ENCODE results near the gene AUP1.
A peak's percentile ranks its signal among the peaks of the same experiment; 100 is the strongest.
"Not testable (repeated sequence)": the region's sequence is repeated elsewhere in the genome, so short reads cannot be mapped to it uniquely, and the experiment has no call there.

Gene AUP1

DNA sequence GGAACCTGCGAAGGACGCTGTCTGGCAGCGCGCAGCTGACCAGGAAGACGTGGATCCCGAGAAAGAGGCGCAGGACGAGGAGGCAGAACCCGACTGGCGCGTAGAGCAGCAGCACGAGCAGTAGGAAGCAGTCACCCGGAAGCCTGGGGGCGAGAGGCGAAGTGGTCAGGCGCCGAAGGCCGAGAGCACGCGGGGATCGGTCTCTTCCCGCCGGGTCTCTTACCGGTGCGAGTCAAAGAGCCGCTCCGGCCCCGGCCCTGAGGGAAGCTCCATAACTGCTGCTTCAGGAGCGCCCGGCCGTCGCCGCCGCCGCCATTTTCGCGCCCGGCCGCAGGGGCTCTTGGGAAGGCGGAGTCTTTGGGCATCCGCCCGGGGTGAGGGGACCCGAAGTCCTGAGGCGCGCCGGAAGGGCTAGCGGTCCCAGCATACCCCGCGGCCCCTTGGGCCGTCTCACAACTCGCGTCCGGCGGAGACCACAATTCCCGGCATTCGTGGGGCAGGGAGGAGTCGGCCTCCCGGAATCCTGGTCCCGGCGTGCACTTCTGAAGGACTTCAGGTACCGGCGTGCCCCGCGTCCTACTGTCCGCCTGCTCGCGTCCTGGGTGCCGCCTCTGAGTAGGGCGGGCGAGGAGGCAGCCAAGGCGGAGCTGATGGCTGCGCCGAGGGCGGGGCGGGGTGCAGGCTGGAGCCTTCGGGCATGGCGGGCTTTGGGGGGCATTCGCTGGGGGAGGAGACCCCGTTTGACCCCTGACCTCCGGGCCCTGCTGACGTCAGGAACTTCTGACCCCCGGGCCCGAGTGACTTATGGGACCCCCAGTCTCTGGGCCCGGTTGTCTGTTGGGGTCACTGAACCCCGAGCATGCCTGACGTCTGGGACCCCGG lies at the start of gene AUP1, which contains the start of gene HTRA2:
Gene AUP1 (minus strand): TSS at position 350 of the 882 bp plus-strand sequence. CDS start 77 bp downstream, at position 273.
Gene HTRA2 (plus strand): TSS at position 577 of the 882 bp plus-strand sequence. CDS start 74 bp downstream, at position 651.
- peak; percentile 81 to 85 for DNase-seq

GRCh38 chr2:74578408-74578807 lies 48.9 kb upstream of the AUP1 start:
- no peak for DNase-seq

DNA sequence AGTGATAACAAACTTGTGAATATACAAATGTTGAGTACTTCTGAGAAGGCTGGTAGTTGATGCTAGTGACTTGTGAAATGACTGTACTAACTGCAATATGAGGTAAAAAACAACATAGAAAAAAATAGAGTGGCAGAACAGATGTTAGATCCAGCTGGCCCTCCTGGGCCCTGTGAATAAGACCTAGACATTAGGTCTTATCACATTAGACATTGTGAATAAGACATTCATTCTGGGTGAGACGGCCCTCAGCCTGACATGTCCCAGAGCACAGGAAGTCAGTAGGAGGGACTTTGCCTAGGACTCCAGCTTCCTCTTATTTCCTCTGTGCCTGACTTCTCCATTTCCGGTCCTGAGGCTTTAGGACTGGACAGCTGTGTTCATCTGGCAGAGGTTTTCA lies 47.9 kb upstream of the AUP1 start:
- no peak for DNase-seq

DNA sequence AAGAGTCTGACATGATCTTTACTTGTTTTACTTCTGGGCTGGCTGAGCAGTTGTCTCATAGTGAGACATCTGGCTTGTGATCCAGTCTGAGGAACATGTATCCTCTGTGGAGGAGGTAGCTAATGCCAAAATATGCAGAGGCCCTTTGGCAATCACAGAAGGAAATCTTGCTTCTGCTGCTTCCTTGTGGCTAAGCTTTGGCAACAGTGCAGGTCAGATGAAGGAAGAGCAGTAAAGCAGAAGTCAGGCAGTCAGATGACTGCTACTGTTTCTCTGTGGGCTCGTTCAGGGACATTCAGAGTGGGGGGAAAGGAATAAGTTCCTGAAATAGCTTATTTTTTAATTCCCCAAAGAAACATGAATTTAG lies 47.3 kb upstream of the AUP1 start:
- DNase-seq, result no peak

- no peak for DNase-seq
Observed at GRCh38 chr2:74576211-74576862, 46.8 kb upstream of the AUP1 start.

DNA sequence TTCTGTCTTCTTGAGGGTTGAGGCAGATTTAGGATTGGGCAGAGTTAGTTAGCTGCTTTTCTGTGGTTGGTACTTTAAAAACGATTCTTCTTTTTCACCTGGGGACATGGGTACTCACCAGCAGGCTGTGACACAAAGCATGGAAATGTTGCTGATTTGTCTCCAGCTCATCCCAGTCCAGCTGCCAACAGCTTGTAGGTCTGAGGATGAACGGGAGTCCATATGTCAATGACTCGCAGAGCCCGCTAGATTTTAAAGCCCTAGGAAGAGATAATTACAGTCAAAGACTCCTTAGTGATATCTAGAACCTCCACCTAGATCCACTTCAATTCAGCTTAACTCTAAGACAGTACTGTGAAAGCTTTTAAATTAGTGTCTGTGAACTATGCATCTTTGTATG lies 45.8 kb upstream of the AUP1 start:
- DNase-seq, result no peak

DNA sequence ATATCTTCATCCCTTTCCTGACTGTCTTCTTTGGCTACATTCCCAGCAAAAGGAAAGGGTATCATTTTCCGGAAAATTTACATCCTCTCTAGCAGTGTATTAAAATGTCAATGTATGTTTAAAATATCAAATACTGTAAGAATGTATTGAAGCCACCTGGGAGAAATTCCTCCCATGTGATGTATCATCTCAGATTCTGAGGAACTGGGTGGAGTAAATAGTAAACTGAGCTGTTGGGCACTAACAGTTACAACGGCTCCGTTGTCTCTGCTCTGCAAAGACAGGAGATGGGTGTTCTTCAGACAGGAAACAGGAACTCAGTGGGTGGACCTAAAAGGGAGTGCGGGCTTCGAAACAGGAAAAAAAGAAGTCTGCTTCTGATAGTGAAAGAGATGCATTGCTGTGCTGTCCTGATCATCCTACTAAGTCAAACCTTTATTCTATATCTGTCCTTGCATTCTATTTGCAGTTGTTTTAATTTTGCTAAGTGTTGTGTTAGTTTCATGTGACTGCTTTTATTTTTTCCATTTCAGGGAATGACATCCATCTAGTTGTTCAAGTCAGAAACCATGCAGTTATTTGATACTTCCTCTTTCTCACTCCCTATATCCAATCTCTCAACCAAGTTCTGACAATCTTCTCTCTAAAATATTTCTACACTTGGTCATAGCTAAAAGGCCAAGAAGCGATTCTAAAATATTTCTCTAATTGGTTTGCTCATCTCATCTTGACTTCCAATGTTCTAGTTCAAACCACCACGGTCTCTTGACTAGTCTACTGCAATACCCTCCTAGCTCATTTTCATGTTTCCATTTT lies 44.4 kb upstream of the AUP1 start:
- no peak for DNase-seq

GRCh38 chr2:74572178-74572925 lies 42.8 kb upstream of the AUP1 start:
- DNase-seq, result no peak

- no peak for DNase-seq
Observed at GRCh38 chr2:74571058-74571457, 41.6 kb upstream of the AUP1 start.

- no peak for DNase-seq
Observed at GRCh38 chr2:74569686-74570085, 40.2 kb upstream of the AUP1 start.

GRCh38 chr2:74567881-74568280 lies 38.4 kb upstream of the AUP1 start:
- DNase-seq, result no peak

GRCh38 chr2:74566754-74567085 lies 37.2 kb upstream of the AUP1 start:
- DNase-seq, result no peak

- no peak for DNase-seq
Observed at GRCh38 chr2:74566076-74566753, 36.7 kb upstream of the AUP1 start.

DNA sequence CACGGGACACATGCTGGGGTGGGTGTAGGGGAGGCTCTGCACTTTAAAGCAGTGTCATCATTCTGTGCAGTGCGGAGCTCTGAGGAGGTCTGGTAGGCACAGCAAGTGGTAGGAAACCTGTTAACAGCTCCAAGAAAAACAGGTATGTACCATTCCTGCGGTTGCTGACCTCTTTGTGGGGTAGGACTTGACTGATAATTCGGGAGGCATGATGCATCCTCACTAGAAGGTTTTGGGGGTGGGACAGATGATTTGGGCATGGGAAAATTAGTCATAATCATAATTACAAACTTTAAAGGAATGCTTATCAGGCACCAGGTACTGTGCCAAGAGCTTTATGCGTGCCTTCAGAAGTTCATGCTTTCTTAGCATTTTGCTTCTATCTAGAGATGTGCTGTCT lies 34.7 kb upstream of the AUP1 start:
- no peak for DNase-seq

DNA sequence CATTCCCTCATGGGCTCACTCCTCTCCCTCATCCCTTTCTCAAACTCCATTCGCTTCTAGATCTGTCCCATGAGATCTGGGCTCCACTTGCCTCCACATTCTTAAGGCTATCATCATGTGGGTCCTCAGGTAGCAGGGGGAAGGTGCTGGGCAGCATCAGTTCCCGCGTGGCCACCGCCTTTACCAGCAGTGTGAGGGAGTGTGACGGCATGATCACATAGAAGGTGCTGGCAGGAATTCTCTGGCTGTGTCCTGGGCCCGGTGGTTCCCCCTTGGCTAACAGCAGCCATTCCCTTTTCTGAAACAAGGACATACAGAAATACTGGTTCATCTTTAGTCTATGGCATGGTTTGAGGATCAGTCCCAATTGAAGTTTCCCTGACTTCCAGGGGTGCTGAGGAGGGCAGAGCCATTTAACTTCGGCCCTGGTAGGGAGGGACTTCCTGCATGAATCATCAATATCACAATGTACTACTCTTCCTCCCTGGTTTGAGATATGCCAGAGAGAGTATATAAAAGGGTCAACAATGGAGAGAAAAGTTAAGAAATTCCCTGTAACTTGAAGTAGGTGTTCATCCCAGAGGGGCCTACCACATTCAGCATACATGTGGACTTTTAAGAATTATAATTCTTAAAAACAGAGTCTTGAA lies 32.7 kb upstream of the AUP1 start:
- DNase-seq, result no peak

- not testable (repeated sequence) for DNase-seq
Observed at GRCh38 chr2:74561022-74561421, 31.5 kb upstream of the AUP1 start.

GRCh38 chr2:74560591-74560990 lies 31.1 kb upstream of the AUP1 start:
- no peak for DNase-seq

DNA sequence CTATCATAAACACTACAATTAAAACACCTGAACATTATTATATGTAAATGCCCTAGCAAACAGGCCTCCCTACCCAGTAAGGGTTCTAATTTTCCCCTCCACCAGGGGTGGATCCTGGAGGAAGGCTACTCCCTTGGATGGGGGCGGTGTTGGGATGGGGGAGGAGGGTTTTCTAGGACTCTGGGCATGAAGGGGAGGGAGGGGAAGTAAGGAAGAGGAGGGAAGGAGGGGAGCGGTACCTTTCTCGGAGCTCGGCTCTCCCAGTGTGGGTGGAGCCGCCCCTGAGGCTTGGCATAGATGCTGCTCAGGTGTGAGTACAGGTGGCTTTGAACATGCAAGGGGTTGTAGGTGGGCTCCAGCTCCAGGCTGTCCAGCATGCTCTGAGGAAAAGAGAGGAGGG lies 30.4 kb upstream of the AUP1 start:
- DNase-seq, result no peak

DNA sequence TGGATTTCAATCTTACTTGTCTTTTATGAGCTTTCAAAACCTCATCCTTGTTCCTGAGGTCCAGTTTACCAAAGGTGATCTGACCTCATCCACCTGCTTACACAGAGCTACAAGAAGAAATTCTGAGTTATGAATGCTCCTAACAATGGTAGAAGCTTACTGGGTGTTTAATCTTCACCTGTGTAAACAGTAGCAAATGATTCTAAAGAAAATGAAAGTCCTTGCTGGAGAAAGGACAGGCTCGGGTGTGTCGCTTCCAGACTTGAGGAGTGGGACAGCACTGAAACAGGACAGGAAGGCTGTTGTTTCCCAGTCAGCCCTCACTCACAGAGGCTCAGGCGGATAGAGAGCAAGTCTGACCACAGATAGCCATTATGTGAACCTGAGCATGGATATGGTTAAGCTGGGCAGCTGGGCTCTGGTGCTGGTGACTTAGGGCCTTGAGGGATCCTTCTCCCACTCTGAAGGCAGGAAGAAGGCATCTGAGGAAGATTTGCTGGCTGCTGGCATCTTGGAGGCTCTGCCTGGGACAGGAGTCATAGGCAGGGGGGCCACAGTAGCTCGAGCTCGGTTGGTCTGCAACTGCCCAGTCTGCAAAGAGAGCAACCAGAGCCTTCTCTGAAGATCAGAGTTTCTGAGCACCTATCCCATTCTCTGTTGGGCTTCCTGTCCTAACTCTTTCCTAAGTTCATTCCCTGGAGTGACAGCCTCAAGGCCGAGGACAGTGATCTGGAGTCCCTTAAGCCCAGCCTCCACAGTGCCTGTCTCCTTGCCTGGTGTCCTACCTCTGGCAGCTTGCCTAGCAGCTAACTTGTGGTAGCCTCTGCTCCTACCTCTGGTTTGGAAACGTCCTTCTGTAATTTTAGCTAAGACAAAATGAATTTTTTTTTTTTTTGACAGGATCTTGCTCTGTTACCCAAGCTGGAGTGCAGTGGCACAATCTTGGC lies 29.1 kb upstream of the AUP1 start:
- DNase-seq, result no peak

- no peak for DNase-seq
Observed at GRCh38 chr2:74556831-74557370, 27.4 kb upstream of the AUP1 start.

All from activated CD4-positive, alpha-beta T cell treated with anti-CD3 and anti-CD28 coated beads for 4 hours (primary cell).